HCT116 (cell line): Measurements from ENCODE around the gene AKR1E2. TPM values are rescaled to one million over a fixed set of nuclear protein-coding genes. Genes with fewer than 3 reads are reported as not detected.

Experiments used
- ATAC-seq: fragments of 200-7000 bp; cut with Tn5 transposase; 2 replicates; pipeline ENCODE4 v1.9.1; 2020; ENCODE audit warnings: mild to moderate bottlenecking, moderate library complexity
- BruUV-seq: library from RNA; stranded (reverse); fragments of 400-500 nt; replicated peaks from 2 replicates; lab custom pipeline; 2021; lab: Mats Ljungman, UMichigan
- CTCF ChIA-PET: fragments of 300-600 bp; sonication (Branson Sonifier 250); formaldehyde crosslinking; loops from one replicate; lab custom pipeline; 2021; ENCODE audit warnings: antibody characterized with exemption; lab: Charles Lee
- POLR2A ChIA-PET: fragments of 300-600, 350-600 bp; sonication (Branson Sonifier 250); formaldehyde crosslinking; loops from one replicate; lab custom pipeline; 2021; ENCODE audit warnings: antibody characterized with exemption; lab: Charles Lee
- RAD21 ChIA-PET, 2 experiments: fragments of 300-600 bp; sonication (Branson Sonifier 250); formaldehyde crosslinking; loops; one replicate each; lab custom pipeline; 2023; ENCODE audit warnings: low total read pairs in 2 of 2; ENCODE audit not compliant: uncharacterized antibody in 2 of 2, unreplicated experiment in 2 of 2, low non-redundant PET in 1 of 2; lab: Charles Lee
- DNase-seq: peaks from one replicate; pipeline ENCODE4 v3.0.0-alpha.2; 2010; ENCODE audit warnings: low read depth, low spot score
- H2AFZ ChIP-seq: fragments of 200-600 bp; shearing (Covaris generic), sonication (generic); 2 replicates; pipeline ENCODE4 v1.6.1; 2017; ENCODE audit warnings: low read depth, mixed run types, mixed read lengths, antibody characterized with exemption, low read length; ENCODE audit not compliant: poor library complexity, severe bottlenecking
- H3K27ac ChIP-seq: 2 replicates; pipeline ENCODE4 v1.5.1; 2012; ENCODE audit warnings: low read depth, low read length
- H3K27me3 ChIP-seq: fragments of 200-600 bp; sonication (generic); 2 replicates; pipeline ENCODE4 v1.6.1; 2016; ENCODE audit warnings: mixed run types, low read length, mixed read lengths; ENCODE audit not compliant: insufficient read depth
- H3K36me3 ChIP-seq, 2 experiments: fragments of 200-500 bp in 1 of 2; fragments of 200-600 bp in 1 of 2; sonication (Bioruptor generic) in 1 of 2; sonication (generic) in 1 of 2; 2 replicates each; pipeline versions ENCODE4 v1.5.1 to v1.6.1; 2014 to 2016; ENCODE audit warnings: low read length in 2 of 2, inconsistent platforms in 1 of 2, mixed read lengths in 1 of 2, mixed run types in 1 of 2; ENCODE audit not compliant: insufficient read depth in 2 of 2, control insufficient read depth in 1 of 2
- H3K4me1 ChIP-seq, 2 experiments: fragments of 200-600 bp in 1 of 2; sonication (generic) in 1 of 2; 2 replicates each; pipeline versions ENCODE4 v1.5.1 to v1.6.1; 2012 to 2017; ENCODE audit warnings: low read length in 2 of 2, inconsistent platforms in 1 of 2, mild to moderate bottlenecking in 1 of 2, mixed read lengths in 1 of 2, mixed run types in 1 of 2, moderate library complexity in 1 of 2; ENCODE audit not compliant: insufficient read depth in 2 of 2, control insufficient read depth in 1 of 2
- H3K4me2 ChIP-seq: fragments of 200-600 bp; sonication (generic); 2 replicates; pipeline ENCODE4 v1.6.1; 2017; ENCODE audit warnings: mixed run types, low read length, mixed read lengths
- H3K4me3 ChIP-seq, 2 experiments: fragments of 200-600 bp in 1 of 2; sonication (generic) in 1 of 2; replicated peaks in 1 of 2; 2 replicates each; pipeline ENCODE4 v1.5.1; 2011 to 2016; ENCODE audit warnings: low read length in 2 of 2, control low read depth in 1 of 2, low read depth in 1 of 2, mild to moderate bottlenecking in 1 of 2, mixed read lengths in 1 of 2, mixed run types in 1 of 2
- H3K79me2 ChIP-seq: fragments of 200-600 bp; sonication (generic); 2 replicates; pipeline ENCODE4 v1.6.1; 2017; ENCODE audit warnings: mild to moderate bottlenecking, mixed run types, low read length, moderate library complexity, mixed read lengths; ENCODE audit not compliant: insufficient read depth
- H3K9ac ChIP-seq: fragments of 200-600 bp; sonication (generic); 2 replicates; pipeline ENCODE4 v1.6.1; 2016; ENCODE audit warnings: low read length, mixed read lengths
- H3K9me2 ChIP-seq: fragments of 200-600 bp; sonication (generic), shearing (Covaris generic); 2 replicates; pipeline ENCODE4 v1.6.1; 2017; ENCODE audit warnings: mixed run types, mild to moderate bottlenecking, moderate library complexity; ENCODE audit not compliant: insufficient read depth
- H3K9me3 ChIP-seq, 2 experiments: fragments of 200-500 bp in 1 of 2; fragments of 200-600 bp in 1 of 2; sonication (Bioruptor generic) in 1 of 2; sonication (generic) in 1 of 2; 2 replicates each; pipeline ENCODE4 v1.6.1; 2014 to 2017; ENCODE audit warnings: low read length in 2 of 2, mixed read lengths in 2 of 2, inconsistent platforms in 1 of 2, low read depth in 1 of 2, mild to moderate bottlenecking in 1 of 2, mixed run types in 1 of 2, moderate library complexity in 1 of 2; ENCODE audit not compliant: control insufficient read depth in 1 of 2, insufficient read depth in 1 of 2
- H4K20me1 ChIP-seq: fragments of 200-600 bp; sonication (generic), shearing (Covaris generic); 2 replicates; pipeline ENCODE4 v1.6.1; 2017; ENCODE audit warnings: mixed run types, mild to moderate bottlenecking, moderate library complexity; ENCODE audit not compliant: insufficient read depth
- ATF3 ChIP-seq: IDR thresholded peaks from 2 replicates; pipeline ENCODE4 v1.6.1; 2012
- CBX3 ChIP-seq: IDR thresholded peaks from 2 replicates; pipeline ENCODE4 v1.6.1; 2012; ENCODE audit warnings: low read depth
- ELF1 ChIP-seq: IDR thresholded peaks from 2 replicates; pipeline ENCODE4 v1.6.1; 2012; ENCODE audit warnings: low read depth, borderline replicate concordance
- EZH2 ChIP-seq: fragments of 200-600 bp; sonication (generic); IDR thresholded peaks from 2 replicates; pipeline ENCODE4 v1.6.1; 2017; ENCODE audit warnings: antibody characterized with exemption, mixed run types
- POLR2A ChIP-seq: IDR thresholded peaks from 2 replicates; pipeline ENCODE4 v1.7.0; 2011; ENCODE audit warnings: borderline replicate concordance; ENCODE audit not compliant: insufficient read depth, insufficient read length; ENCODE audit errors: extremely low read depth
- REST ChIP-seq: IDR thresholded peaks from 2 replicates; pipeline ENCODE4 v1.6.1; 2012; ENCODE audit warnings: low read depth
- SP1 ChIP-seq: IDR thresholded peaks from 2 replicates; pipeline ENCODE4 v1.6.1; 2012; ENCODE audit warnings: low read depth
- TCF7L2 ChIP-seq: IDR thresholded peaks from 2 replicates; pipeline ENCODE4 v1.7.0; 2011; ENCODE audit warnings: borderline replicate concordance, inconsistent platforms; ENCODE audit not compliant: insufficient read depth, insufficient read length; ENCODE audit errors: extremely low read depth
- ZBTB33 ChIP-seq: IDR thresholded peaks from 2 replicates; pipeline ENCODE4 v1.6.1; 2011; ENCODE audit warnings: mild to moderate bottlenecking, low read length, moderate library complexity; ENCODE audit not compliant: insufficient replicate concordance; ENCODE audit errors: extremely low read depth
- intact Hi-C: fragments of 100-400 bp; cut with micrococcal nuclease; formaldehyde crosslinking; loops from 2 replicates; pipeline ENCODE4 v1.10.0; 2022
- total RNA-seq: library from RNA; stranded (reverse); gene quantifications from one replicate; pipeline ENCODE4 v1.2.1, GENCODE V29; 2021; ENCODE audit not compliant: unreplicated experiment

Gene AKR1E2
- total RNA-seq, 1 experiment from 2014 or later = 5.0 TPM

GRCh38 chr10:4812046-4812445, 14.0 kb upstream of the AKR1E2 start:
- ATAC-seq (no peak), DNase-seq (no peak)
- H3K4me3 ChIP-seq = no peak overlapping the region
- H4K20me1 ChIP-seq = no peaks in the 10 kb centered on the region
- no TSS peak for BruUV-seq
- no peaks in the 10 kb centered on the region for H3K36me3 ChIP-seq
- H3K4me1 ChIP-seq = peaks cover 0 to 15% of the 10 kb centered on the region in 2 experiments; a peak in 1 of 4 replicates
- ChIA-PET CTCF (no interaction called here), RAD21 (no interaction called here), POLR2A (no interaction called here)
- no peak overlapping the region for H3K4me2 ChIP-seq
- H2AFZ ChIP-seq = no peak overlapping the region
- 0 out of 4 replicates have a peak, but pooled peaks cover 0 to 3% of the 10 kb centered on the region in 2 experiments for H3K9me3 ChIP-seq
- intact Hi-C loops = loop anchor here (10.0 kb wide), 1 partner anchor 813 kb away; no protein-coding TSS in a partner anchor
- H3K27ac ChIP-seq = no peak overlapping the region
- H3K79me2 ChIP-seq = no peaks in the 10 kb centered on the region
- TF ChIP-seq SP1 (no peak), ELF1 (no peak), ZBTB33 (no peak), TCF7L2 (no peak), REST (no peak), ATF3 (no peak), POLR2A (no peak), EZH2 (no peak), CBX3 (no peak)
- H3K27me3 ChIP-seq = no peaks in the 10 kb centered on the region
- no peak overlapping the region for H3K9ac ChIP-seq
- no peaks in the 10 kb centered on the region for H3K9me2 ChIP-seq
